Gastroesophageal sphincter (tissue), 3 donors: ENCODE measurements around the gene INPP5A.

ENCODE experiments used
- EP300 ChIP-seq: sonication (generic); formaldehyde crosslinking; IDR thresholded peaks from one replicate; pipeline ENCODE4 v1.6.1; 2017; ENCODE audit warnings: antibody characterized with exemption, mild to moderate bottlenecking
- POLR2AphosphoS5 ChIP-seq: sonication (generic); formaldehyde crosslinking; IDR thresholded peaks from one replicate; pipeline ENCODE4 v1.6.1; 2017; ENCODE audit warnings: antibody characterized with exemption
- TF ChIP-seq, protein P1 (sequence below), 4 experiments: fragments of 200-600 bp in 2 of 4; fragments of 450-650 bp in 2 of 4; sonication (generic) in 1 of 4; IDR thresholded peaks; one replicate each; pipeline ENCODE4 v1.5.1; 2017 to 2019; ENCODE audit warnings: antibody characterized with exemption in 4 of 4, mild to moderate bottlenecking in 2 of 4, moderate library complexity in 2 of 4

DNA sequence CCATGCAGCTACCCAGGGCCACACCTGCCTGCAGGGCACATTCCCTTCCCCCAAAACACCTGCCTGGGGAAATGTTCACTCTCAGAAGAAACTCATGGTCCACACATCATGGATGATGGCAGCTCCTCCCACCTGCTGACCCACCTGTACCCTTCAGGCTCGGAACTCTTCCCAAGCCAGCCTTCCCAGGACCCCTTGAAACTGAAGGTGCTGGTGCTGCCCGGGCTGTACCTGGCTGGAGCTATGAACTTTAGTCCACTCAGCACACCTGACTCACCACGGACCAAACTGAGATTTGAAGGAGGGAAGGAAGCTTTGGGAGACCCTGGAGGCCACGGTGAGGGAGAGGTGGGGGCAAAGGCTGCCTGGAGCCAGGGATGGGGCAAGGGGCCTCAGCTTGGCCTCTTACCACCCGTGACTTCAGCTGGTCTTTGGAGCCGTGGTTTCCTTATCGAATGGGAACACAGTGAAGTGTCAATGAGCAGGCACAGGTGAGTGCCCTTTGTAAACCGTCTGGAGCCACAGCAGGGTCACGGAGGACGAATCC lies 30.1 kb upstream of the INPP5A start:
- TF ChIP-seq, protein P1, sequence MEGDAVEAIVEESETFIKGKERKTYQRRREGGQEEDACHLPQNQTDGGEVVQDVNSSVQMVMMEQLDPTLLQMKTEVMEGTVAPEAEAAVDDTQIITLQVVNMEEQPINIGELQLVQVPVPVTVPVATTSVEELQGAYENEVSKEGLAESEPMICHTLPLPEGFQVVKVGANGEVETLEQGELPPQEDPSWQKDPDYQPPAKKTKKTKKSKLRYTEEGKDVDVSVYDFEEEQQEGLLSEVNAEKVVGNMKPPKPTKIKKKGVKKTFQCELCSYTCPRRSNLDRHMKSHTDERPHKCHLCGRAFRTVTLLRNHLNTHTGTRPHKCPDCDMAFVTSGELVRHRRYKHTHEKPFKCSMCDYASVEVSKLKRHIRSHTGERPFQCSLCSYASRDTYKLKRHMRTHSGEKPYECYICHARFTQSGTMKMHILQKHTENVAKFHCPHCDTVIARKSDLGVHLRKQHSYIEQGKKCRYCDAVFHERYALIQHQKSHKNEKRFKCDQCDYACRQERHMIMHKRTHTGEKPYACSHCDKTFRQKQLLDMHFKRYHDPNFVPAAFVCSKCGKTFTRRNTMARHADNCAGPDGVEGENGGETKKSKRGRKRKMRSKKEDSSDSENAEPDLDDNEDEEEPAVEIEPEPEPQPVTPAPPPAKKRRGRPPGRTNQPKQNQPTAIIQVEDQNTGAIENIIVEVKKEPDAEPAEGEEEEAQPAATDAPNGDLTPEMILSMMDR (IDR thresholded peaks at IDR 0.05), result no peak
- TF ChIP-seq EP300 (no peak), POLR2AphosphoS5 (no peak)
